Neuronal stem cell (in vitro differentiated cells): ENCODE results near the gene HEXIM2.

Experiments
- DNase-seq: peaks from one replicate; pipeline ENCODE4 v3.0.0-alpha.2; 2013; ENCODE audit warnings: low spot score
- H2AFZ ChIP-seq: one replicate; pipeline ENCODE4 v1.6.1; 2013; ENCODE audit warnings: mild to moderate bottlenecking, low read length, inconsistent platforms
- H2AK5ac ChIP-seq: 2 replicates; pipeline ENCODE4 v1.6.1; 2013; ENCODE audit warnings: low read depth, mild to moderate bottlenecking, inconsistent platforms, low read length, moderate library complexity, mixed read lengths
- H2BK120ac ChIP-seq: 2 replicates; pipeline ENCODE4 v1.6.1; 2013; ENCODE audit warnings: low read depth, mild to moderate bottlenecking, inconsistent platforms, low read length, moderate library complexity, mixed read lengths
- H2BK12ac ChIP-seq: one replicate; pipeline ENCODE4 v1.6.1; 2013; ENCODE audit warnings: low read length, inconsistent platforms
- H2BK15ac ChIP-seq: 2 replicates; pipeline ENCODE4 v1.6.1; 2013; ENCODE audit warnings: mild to moderate bottlenecking, low read length, inconsistent platforms, mixed read lengths
- H2BK5ac ChIP-seq: one replicate; pipeline ENCODE4 v1.6.1; 2013; ENCODE audit warnings: inconsistent platforms, mild to moderate bottlenecking, low read length, moderate library complexity
- H3K14ac ChIP-seq: one replicate; pipeline ENCODE4 v1.6.1; 2013; ENCODE audit warnings: low read length, inconsistent platforms
- H3K18ac ChIP-seq: 2 replicates; pipeline ENCODE4 v1.6.1; 2013; ENCODE audit warnings: low read length, inconsistent platforms
- H3K23ac ChIP-seq: 2 replicates; pipeline ENCODE4 v1.6.1; 2013; ENCODE audit warnings: low read depth, mild to moderate bottlenecking, mixed read lengths, low read length, inconsistent platforms; ENCODE audit not compliant: poor library complexity
- H3K27ac ChIP-seq: replicated peaks from 3 replicates; pipeline ENCODE4 v1.5.1; 2013; ENCODE audit warnings: low read length, inconsistent platforms
- H3K27me3 ChIP-seq, 3 experiments: 2 replicates each; pipeline ENCODE4 v1.6.1; 2013; ENCODE audit warnings: low read length in 3 of 3, mild to moderate bottlenecking in 2 of 3, inconsistent platforms in 1 of 3, low read depth in 1 of 3, mixed read lengths in 1 of 3, moderate library complexity in 1 of 3; ENCODE audit not compliant: control insufficient read depth in 3 of 3, insufficient read depth in 3 of 3
- H3K36me3 ChIP-seq, 2 donors: replicated peaks in 1 of 2; 2 replicates each; pipeline ENCODE4 v1.6.1; 2013; ENCODE audit warnings: low read length in 2 of 2; ENCODE audit not compliant: control insufficient read depth in 2 of 2, insufficient read depth in 2 of 2
- H3K4ac ChIP-seq: 2 replicates; pipeline ENCODE4 v1.6.1; 2013; ENCODE audit warnings: inconsistent platforms, mild to moderate bottlenecking, low read length, moderate library complexity
- H3K4me1 ChIP-seq, 2 donors: 1 replicate in 1 of 2; 2 replicates in 1 of 2; pipeline ENCODE4 v1.6.1; 2013; ENCODE audit warnings: low read length in 2 of 2, low read depth in 1 of 2; ENCODE audit not compliant: control insufficient read depth in 2 of 2, insufficient read depth in 1 of 2
- H3K4me2 ChIP-seq: one replicate; pipeline ENCODE4 v1.6.1; 2013; ENCODE audit warnings: mild to moderate bottlenecking, low read length, inconsistent platforms; ENCODE audit not compliant: insufficient read depth, poor library complexity, severe bottlenecking
- H3K4me3 ChIP-seq, 2 donors: 2 replicates each; pipeline ENCODE4 v1.5.1; 2013; ENCODE audit warnings: low read length in 2 of 2, mild to moderate bottlenecking in 2 of 2, inconsistent platforms in 1 of 2, moderate library complexity in 1 of 2
- H3K79me1 ChIP-seq: one replicate; pipeline ENCODE4 v1.6.1; 2013; ENCODE audit warnings: low read depth, mild to moderate bottlenecking, inconsistent platforms, low read length, moderate library complexity
- H3K9ac ChIP-seq: one replicate; pipeline ENCODE4 v1.6.1; 2013; ENCODE audit warnings: mild to moderate bottlenecking, low read depth, low read length, inconsistent platforms; ENCODE audit not compliant: poor library complexity
- H3K9me3 ChIP-seq, 2 donors: replicated peaks in 1 of 2; 2 replicates each; pipeline versions ENCODE3 to v1.6.1; 2013; ENCODE audit warnings: low read length in 2 of 2, mild to moderate bottlenecking in 2 of 2, inconsistent platforms in 1 of 2, low read depth in 1 of 2, mixed read lengths in 1 of 2, moderate library complexity in 1 of 2; ENCODE audit not compliant: control insufficient read depth in 2 of 2, insufficient read depth in 1 of 2
- H4K8ac ChIP-seq: one replicate; pipeline ENCODE4 v1.6.1; 2013; ENCODE audit warnings: low read depth, mild to moderate bottlenecking, inconsistent platforms, low read length, moderate library complexity
- H4K91ac ChIP-seq: one replicate; pipeline ENCODE4 v1.6.1; 2013; ENCODE audit warnings: low read length, low read depth, mild to moderate bottlenecking, inconsistent platforms; ENCODE audit not compliant: poor library complexity
- whole genome bisulfite sequencing, 2 donors: extraction: QIAGEN DNeasy Blood & Tissue Kit; methylation state at CpG; one replicate each; pipeline ENCODE4 v1.1.7; 2013; ENCODE audit warnings: missing lambda C conversion rate in 2 of 2, mixed read lengths in 1 of 2; ENCODE audit not compliant: insufficient read length in 2 of 2, insufficient replicate concordance in 1 of 2; ENCODE audit errors: extremely low coverage in 2 of 2; 5-methylcytosine and 5-hydroxymethylcytosine counted together

HEXIM2 gene

DNA sequence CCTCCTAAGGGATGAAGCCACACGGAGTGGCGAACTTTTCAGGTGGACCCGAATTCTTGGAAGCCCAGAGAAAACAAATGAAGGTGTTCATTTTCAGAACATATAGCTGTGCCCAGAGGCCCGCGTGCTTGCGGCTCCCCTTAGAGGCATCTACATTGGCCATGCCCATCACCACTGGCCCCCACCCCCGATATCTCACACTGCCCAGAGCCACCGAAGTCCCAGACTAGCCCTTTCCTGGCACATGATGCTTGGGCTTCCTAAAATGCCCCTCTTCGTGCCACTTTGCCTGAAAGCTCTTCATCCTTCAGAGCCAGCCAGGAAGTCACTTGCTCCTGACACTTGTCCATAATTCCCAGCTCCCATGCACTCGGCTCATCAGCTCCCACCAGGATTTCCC, 15.5 kb upstream of the HEXIM2 start:
- no peak for DNase-seq
- H3K27me3 ChIP-seq = no peaks in the 10 kb centered on the region
- no peak overlapping the region for H2BK15ac ChIP-seq
- H2AFZ ChIP-seq = no peak overlapping the region
- H2BK12ac ChIP-seq = no peak overlapping the region
- no peak overlapping the region for H2BK5ac ChIP-seq
- no peaks in the 10 kb centered on the region for H3K9me3 ChIP-seq
- H3K4ac ChIP-seq = no peak overlapping the region
- peaks cover 0 to 4% of the 10 kb centered on the region in 2 donors for H3K36me3 ChIP-seq
- peaks cover 6% of the 10 kb centered on the region for H3K79me1 ChIP-seq
- no peak overlapping the region for H3K14ac ChIP-seq
- H4K8ac ChIP-seq = no peak overlapping the region
- peaks cover 13 to 14% of the 10 kb centered on the region in 2 donors for H3K4me1 ChIP-seq
- WGBS, 2 donors = no CpG with 5 or more reads among the region's 10 CpGs
- no peak overlapping the region for H3K18ac ChIP-seq
- no peak overlapping the region for H4K91ac ChIP-seq
- H2AK5ac ChIP-seq = peak overlapping the region; percentile 15
- no peak overlapping the region for H3K27ac ChIP-seq
- H3K23ac ChIP-seq = no peak overlapping the region
- no peak overlapping the region for H3K9ac ChIP-seq
- H3K4me3 ChIP-seq = peak overlapping the region in 1 of 2 donors; percentile 2
- H3K4me2 ChIP-seq = no peak overlapping the region
- H2BK120ac ChIP-seq = no peak overlapping the region

DNA sequence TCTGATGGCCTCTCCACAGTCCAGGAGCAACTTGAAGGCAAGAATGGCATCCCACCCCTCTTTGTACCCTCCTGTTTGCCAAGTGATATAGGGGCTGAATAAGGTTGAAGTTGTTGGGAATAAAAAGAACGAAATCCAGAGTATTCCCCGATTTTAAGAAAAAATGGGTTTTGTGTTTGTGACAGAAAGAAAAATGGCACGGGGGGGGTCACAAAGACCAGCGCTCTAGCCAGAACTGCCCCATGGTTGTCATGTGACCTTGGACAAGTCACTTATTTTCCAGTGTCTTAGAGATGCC, 15.1 kb upstream of the HEXIM2 start:
- Histone ChIP-seq H3K18ac (no peak overlapping the region), H3K27ac (no peak overlapping the region), H2BK120ac (no peak overlapping the region), H2AK5ac (peak overlapping the region; percentile 15), H3K14ac (no peak overlapping the region), H3K4me3 (peak overlapping the region; percentile 72 to 76), H3K4me1 (peaks cover 14 to 17% of the 10 kb centered on the region in 2 donors), H3K23ac (no peak overlapping the region), H3K9me3 (no peaks in the 10 kb centered on the region), H4K8ac (no peak overlapping the region), H4K91ac (no peak overlapping the region), H3K4ac (no peak overlapping the region), H2BK15ac (no peak overlapping the region), H3K79me1 (peaks cover 6% of the 10 kb centered on the region), H2BK5ac (no peak overlapping the region), H3K9ac (no peak overlapping the region), H3K4me2 (no peak overlapping the region), H3K36me3 (peaks cover 0 to 4% of the 10 kb centered on the region in 2 donors), H2AFZ (no peak overlapping the region), H2BK12ac (no peak overlapping the region), H3K27me3 (no peaks in the 10 kb centered on the region)
- WGBS, 2 donors = no CpG with 5 or more reads among the region's 4 CpGs
- DNase-seq = no peak

- peak overlapping the region; percentile 82 for H3K4me2 ChIP-seq
These were observed 14.6 kb upstream of the HEXIM2 start for GRCh38 chr17:45146890-45147580.

GRCh38 chr17:45147581-45148182, 14.0 kb upstream of the HEXIM2 start:
- Histone ChIP-seq H4K8ac (no peak overlapping the region), H2BK12ac (no peak overlapping the region), H3K18ac (peak overlapping the region; percentile 98), H3K27me3 (no peaks in the 10 kb centered on the region), H2BK15ac (no peak overlapping the region), H3K4ac (no peak overlapping the region), H3K4me3 (peak overlapping the region; percentile 72 to 80), H2BK120ac (no peak overlapping the region), H3K4me2 (peak overlapping the region; percentile 59), H2AFZ (peak overlapping the region; percentile 84), H4K91ac (no peak overlapping the region), H3K23ac (peak overlapping the region; percentile 81), H3K79me1 (peaks cover 6% of the 10 kb centered on the region), H3K14ac (no peak overlapping the region), H2BK5ac (no peak overlapping the region), H3K9ac (peak overlapping the region; percentile 86), H3K27ac (peak overlapping the region; percentile 96), H2AK5ac (no peak overlapping the region), H3K9me3 (no peaks in the 10 kb centered on the region), H3K36me3 (peaks cover 0 to 4% of the 10 kb centered on the region in 2 donors), H3K4me1 (peaks cover 14 to 19% of the 10 kb centered on the region in 2 donors)
- WGBS, 2 donors = no CpG with 5 or more reads among the region's 38 CpGs
- peak; percentile 91 for DNase-seq

More at GRCh38 chr17:45146890-45147580, 14.6 kb upstream of the HEXIM2 start:
- H2BK12ac ChIP-seq = no peak overlapping the region
- DNase-seq = peak; percentile 80
- H3K18ac ChIP-seq = peak overlapping the region; percentile 98
- H2BK5ac ChIP-seq = no peak overlapping the region
- H3K9me3 ChIP-seq = no peaks in the 10 kb centered on the region
- no peak overlapping the region for H2BK120ac ChIP-seq
- no peaks in the 10 kb centered on the region for H3K27me3 ChIP-seq
- H4K91ac ChIP-seq = peak overlapping the region; percentile 73
- peak overlapping the region; percentile 9 for H3K14ac ChIP-seq
- H3K4ac ChIP-seq = no peak overlapping the region
- H3K9ac ChIP-seq = peak overlapping the region; percentile 75
- H3K36me3 ChIP-seq = peaks cover 0 to 4% of the 10 kb centered on the region in 2 donors
- peaks cover 14 to 19% of the 10 kb centered on the region in 2 donors for H3K4me1 ChIP-seq
- peak overlapping the region; percentile 72 to 80 for H3K4me3 ChIP-seq
- no CpG with 5 or more reads among the region's 29 CpGs for WGBS, 2 donors
- H2AK5ac ChIP-seq = peak overlapping the region; percentile 57
- H3K23ac ChIP-seq = peak overlapping the region; percentile 81
- no peak overlapping the region for H4K8ac ChIP-seq
- peak overlapping the region; percentile 96 for H3K27ac ChIP-seq
- H2BK15ac ChIP-seq = no peak overlapping the region
- peak overlapping the region; percentile 84 for H2AFZ ChIP-seq
- peaks cover 6% of the 10 kb centered on the region for H3K79me1 ChIP-seq
